Lung microvascular endothelial cell (primary cell): ENCODE results near the gene HRH3. TPM values are rescaled to one million over a fixed set of nuclear protein-coding genes. Genes with fewer than 3 reads are reported as not detected.

Experiments
- DNase-seq, 2 donors: peaks; one replicate each; pipeline versions ENCODE4 v3.0.0 to v3.0.0-alpha.2; 2010; ENCODE audit warnings: low read depth in 2 of 2
- total RNA-seq: library from RNA; depleted of rRNA; stranded (reverse); fragments of >200 nt; gene quantifications from 2 replicates; pipeline ENCODE4 v1.2.1, GENCODE V29; 2014

The HRH3 gene
- total RNA-seq, 1 donor from 2014 or later: not detected

DNA sequence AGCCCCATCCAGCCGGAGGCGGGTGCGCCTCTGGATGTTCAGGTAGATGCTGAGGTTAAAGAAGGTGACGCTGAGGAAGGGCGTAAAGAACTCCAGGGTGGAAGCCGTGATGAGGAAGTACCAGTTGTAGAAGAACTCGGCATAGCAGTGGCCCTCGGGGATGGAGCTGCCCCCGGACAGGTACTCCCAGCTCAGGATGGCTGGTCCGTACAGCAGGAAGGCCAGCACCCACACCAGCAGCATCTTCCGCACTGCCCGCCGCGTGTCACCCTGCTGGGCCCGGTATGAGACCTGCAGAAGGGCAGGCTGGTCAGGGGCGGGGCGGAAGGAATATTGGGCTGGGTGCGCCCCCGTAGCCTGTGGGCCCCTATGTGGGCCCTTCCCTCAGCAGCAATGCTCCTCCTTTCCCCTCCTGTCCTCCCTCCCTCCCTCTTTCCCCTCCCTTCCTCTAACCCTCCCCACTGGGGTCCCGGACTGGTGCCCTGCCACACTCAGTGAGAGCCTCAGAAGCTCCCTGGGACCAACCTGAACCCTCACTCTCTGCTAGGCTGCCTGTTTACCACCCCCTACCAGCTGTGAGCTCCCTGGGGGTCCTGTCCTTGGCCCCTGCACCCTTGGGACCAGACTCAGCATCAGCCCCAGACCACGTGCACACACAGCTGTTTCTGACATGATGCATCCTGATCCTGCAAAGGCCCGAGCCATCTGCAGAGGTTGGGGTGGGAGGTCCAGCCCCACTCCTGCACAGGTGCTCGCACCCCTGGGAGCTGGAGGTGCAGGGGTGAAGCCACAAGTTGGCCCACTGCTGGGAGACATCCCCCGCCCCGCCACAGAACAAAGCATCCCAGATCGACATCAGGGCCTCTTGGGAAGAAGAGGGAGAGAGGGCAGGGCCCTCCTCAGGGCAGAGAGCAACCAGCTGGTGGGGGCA, 3.2 kb downstream of the HRH3 start:
- no peak for DNase-seq

DNA sequence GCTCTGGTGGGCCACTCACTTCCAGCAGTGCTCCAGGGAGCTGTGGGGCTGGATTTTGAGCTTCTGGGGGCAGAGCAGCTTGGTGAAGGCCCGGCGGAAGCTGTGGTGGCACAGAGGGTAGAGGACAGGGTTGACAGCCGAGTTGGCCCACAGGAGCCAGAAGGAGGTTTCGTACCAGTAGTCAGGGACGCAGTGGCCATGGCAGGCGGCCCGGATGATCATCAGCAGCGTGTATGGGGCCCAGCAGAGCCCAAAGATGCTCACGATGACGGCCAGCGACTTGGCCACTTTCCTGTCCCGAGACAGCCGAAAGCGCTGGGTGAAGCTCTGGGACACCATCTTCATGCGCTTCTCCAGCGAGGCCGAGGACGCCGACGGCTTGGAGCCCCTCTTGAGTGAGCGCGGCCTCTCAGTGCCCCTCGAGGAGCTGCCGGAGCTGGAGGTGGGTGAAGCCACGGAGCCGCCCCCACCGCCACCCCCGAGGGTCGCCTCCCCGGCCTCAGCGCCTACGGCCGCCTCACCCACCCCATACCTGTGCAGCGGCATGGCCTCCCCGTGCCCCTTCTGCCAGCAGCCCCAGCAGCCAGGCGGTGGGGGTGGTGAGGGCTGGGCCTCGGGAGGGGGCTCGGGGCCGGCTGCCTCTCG, 4.0 kb downstream of the HRH3 start:
- DNase-seq: no peak

- DNase-seq: no peak
Measured at GRCh38 chr20:62215020-62215990, 4.8 kb downstream of the HRH3 start.

- DNase-seq: no peak
Measured at GRCh38 chr20:62214067-62214466, 6.0 kb downstream of the HRH3 start.

DNA sequence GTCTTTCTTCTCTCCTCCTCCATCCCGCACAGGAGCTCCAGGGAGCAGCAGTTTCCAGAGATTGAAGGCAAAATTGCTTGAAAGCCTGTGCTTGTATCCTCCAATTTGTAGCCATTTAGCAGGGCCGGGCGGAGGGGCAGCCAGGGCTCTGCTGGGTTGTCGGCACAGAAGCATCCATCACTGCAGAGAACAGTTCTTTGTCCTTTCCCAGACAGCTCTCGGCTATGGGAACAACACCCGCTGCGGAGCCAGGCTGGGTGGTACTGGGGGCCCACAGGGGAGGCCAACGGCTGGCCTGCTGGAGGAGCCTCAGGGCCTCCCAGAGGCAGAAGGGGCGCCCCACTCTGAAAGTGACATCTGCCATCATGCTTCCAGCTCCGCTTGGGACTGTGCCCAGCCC, 7.8 kb downstream of the HRH3 start:
- no peak for DNase-seq

DNA sequence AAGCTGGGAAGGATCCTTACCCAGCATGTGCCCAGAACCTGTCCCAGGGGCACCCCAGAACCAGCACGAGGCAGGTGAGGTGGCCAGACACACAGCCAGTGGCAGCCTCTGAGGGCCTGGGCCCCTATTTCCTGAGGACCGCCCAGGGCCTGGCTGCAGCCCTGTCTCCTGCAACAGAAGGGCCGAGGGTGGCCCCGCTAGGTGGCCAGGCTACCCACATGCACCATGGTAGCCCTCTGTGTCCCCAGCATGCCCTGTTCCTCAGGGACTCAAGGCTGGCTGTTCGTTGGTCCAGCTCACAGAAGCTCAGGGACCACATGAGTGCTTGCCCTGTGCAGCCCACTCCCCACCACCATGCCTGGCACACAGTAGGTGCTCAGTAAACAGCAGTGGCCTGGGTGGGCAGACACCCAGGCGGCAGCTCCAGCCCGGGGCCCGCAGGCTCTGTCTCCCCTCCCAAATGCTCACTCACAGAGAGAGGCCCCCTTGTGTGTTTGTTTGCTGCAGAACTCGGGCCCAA, 8.2 kb downstream of the HRH3 start:
- no peak for DNase-seq

DNA sequence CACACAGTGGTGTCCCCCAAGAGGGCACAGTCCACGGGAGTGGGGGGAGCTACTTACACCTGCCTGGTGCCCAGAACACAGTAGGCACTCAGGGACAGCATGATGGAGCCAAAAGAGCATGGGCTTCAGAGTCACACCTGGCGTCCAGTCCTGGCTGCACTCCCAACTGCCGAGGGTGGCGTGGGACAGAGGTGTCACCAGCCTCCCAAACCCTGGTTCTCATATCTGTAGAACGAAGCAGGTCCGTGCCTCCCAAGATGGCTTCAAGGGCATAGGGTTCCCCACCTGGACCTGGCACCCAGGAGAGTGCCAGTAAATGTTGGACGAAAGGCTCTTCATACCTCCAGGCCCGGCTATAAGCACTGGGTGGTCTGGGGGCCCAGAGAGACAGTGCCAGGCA, 8.9 kb downstream of the HRH3 start:
- DNase-seq: no peak

- DNase-seq: no peak
Measured at GRCh38 chr20:62210496-62210855, 9.6 kb downstream of the HRH3 start.

GRCh38 chr20:62209850-62210495, 10.1 kb downstream of the HRH3 start:
- DNase-seq: no peak

GRCh38 chr20:62208795-62209755, 11.0 kb downstream of the HRH3 start:
- DNase-seq: no peak

DNA sequence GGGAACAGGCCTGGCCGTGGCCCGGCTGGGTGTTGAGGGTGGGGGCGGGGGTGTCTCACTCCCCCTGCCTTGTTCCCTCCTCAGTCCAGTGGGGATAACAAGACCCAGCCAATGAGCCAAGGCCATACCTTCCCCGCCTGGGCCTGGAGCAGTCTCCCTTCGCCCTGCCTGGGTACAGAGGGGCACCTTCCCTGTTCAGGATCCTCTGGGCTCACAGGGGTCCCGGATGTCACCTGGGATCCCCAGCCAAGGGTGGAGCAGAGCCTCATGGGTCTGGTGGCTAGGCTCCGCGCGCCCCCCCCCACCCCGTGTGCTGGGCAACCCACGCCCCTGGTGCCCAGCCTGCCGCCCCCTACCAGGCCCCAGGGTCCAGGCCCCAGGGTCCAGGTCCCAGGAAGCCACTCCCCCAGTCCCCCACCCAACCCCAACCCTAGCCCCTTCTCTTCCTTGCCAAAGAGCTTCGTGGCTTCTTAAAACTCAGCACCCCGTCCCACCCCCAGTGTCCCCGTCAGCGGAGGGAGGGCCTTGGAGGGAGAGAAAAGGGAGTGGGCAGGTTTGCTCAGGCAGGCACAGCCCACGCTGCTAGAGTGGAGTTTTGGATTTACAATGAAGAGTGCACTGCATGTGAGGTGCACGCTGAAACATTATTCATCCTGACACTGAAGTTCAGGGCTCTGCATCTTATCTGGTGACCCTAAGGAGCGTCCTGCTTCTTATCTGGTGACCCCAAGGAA, 11.8 kb downstream of the HRH3 start:
- DNase-seq: no peak

DNA sequence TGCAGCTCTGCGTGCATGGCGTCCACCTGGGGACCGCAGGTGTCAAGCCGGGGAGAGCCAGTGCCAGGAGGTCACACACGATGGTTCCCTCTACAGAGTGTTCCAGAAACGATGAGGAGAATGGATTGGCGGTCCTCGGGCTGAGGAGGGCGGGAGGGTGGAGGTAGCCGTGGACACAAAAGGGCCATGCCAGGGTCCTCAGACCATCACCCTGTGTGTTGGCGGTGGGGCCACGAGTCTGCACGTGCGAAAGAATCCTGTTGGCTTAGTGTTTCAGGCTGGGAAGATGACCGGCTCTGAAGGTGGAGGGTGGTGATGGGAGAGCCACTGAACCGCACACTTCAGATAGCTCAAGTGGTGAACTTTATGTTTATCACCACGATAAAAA, 13.7 kb downstream of the HRH3 start:
- DNase-seq: no peak

DNA sequence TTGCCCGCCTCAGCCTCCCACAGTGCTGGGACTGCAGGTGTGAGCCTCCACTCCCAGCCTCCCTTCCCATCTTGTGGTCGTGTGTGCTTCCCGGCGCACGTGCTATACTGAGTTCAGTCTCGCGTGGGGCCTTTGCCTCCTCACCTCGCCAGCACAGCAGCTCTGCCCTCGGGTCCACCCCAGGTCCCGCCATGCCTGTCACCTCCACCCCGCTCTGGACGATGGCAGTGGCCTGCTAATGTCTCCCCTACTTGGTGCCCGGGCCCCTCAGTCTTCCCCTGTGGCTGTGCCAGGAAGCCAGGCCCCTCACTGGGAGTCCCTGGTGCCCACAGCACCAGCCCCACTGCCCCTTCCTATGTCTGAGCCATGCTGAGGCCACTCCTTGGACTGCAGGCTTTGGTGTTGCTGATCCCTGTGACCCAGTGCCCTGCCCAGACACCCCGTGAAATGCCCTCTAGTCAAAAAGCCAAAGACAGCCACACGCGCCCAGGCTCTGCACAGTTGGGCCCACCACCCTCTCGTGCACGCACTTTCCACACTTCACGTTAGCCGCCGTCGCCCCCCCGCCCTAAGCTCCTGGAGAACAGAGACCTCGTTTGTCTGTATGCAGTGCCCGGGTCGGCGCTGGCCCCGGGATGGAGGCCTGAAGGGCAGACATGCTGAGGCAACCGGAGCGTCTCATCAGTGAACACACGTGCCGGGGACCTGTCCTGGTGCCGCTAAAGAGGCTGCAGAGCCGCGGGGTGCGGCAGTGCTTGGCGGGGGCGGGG, 14.3 kb downstream of the HRH3 start:
- no peak for DNase-seq

- peak; percentile 43 to 63 for DNase-seq
Measured at GRCh38 chr20:62203378-62204030, 16.6 kb downstream of the HRH3 start.

DNA sequence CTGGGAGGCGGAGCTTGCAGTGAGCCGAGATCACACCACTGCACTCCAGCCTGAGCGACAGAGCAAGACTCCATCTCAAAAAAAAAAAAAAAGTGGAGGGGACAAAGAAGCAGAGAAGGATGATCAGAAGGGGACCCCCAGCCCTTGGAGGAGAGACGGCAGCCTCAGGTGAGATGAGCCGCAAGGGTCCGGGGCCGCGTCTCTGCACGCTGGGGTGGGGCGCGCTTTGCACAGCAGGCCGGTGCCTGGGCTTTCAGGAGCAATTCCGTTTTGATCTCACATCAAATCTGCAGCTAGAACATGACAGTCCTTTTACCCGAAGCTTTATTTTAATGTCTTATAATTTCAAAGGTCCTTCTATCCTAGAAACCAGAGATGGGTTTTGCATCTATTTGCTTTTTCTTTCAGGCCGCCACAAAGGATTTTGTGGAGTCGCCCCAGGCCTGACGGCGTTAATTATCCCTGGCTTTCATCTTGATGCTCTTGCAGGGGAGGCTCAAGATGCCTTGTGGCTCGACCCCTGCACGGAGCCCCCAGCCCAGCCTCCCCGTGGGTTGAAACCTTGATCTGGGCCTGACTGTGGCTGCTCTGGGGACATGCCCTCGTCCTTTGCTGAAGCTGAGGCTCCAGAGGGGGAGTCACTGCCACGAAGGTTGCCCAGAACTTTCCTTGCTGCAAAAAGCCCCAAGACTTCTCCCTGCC, 17.3 kb downstream of the HRH3 start:
- DNase-seq: no peak

DNA sequence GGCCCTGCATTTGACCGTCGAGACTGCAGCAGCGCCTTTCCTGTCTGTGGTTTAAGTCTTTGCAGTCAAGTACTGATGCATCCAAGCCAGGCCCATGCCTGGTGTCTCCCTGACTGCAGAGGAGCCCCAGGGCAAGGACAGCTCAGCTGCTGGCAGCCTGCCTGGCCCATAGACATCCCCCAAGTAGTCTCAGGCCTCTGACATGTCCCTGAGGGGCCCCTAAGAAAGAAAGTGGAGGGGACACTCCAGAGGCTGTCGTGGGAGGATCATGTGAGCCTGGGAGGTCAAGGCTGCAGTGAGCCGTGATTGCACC, 18.0 kb downstream of the HRH3 start:
- DNase-seq: no peak
